Prostate gland (tissue), 2 donors: ENCODE measurements around the gene HERC3. TPM values are rescaled to one million over a fixed set of nuclear protein-coding genes. Genes with fewer than 3 reads are reported as not detected.

Source experiments
- DNase-seq: peaks from one replicate; pipeline ENCODE4 v3.0.0-alpha.2; 2019; ENCODE audit warnings: low spot score
- H3K27ac ChIP-seq, 2 donors: fragments of 200-600 bp; sonication (generic); 2 replicates each; pipeline ENCODE4 v1.5.1; 2017 to 2019
- H3K27me3 ChIP-seq: fragments of 200-600 bp; sonication (generic); replicated peaks from 2 replicates; pipeline ENCODE4 v1.5.1; 2019; ENCODE audit not compliant: insufficient read depth
- H3K36me3 ChIP-seq, 2 donors: fragments of 200-600 bp; sonication (generic); 1 replicate in 1 of 2; 2 replicates in 1 of 2; pipeline versions ENCODE4 v1.5.1 to v1.8.1; 2017 to 2019
- H3K4me1 ChIP-seq: fragments of 200-600 bp; sonication (generic); replicated peaks from 2 replicates; pipeline ENCODE4 v1.5.1; 2019
- H3K4me3 ChIP-seq, 2 donors: fragments of 200-600 bp; sonication (generic); 2 replicates each; pipeline ENCODE4 v1.5.1; 2017 to 2019
- H3K9me3 ChIP-seq: fragments of 200-600 bp; sonication (generic); 2 replicates; pipeline ENCODE4 v1.5.1; 2017
- CTCF ChIP-seq, 4 experiments: fragments of 200-600 bp in 2 of 4; fragments of 450-650 bp in 2 of 4; sonication (generic) in 2 of 4; IDR thresholded peaks; 1 replicate in 3 of 4; 2 replicates in 1 of 4; pipeline ENCODE4 v1.5.1; 2016 to 2019; ENCODE audit warnings: antibody characterized with exemption in 4 of 4, mild to moderate bottlenecking in 2 of 4, moderate library complexity in 2 of 4
- POLR2A ChIP-seq: fragments of 450-650 bp; IDR thresholded peaks from one replicate; pipeline ENCODE4 v1.6.1; 2016; ENCODE audit warnings: antibody characterized with exemption, mild to moderate bottlenecking
- POLR2AphosphoS5 ChIP-seq: sonication (generic); formaldehyde crosslinking; IDR thresholded peaks from one replicate; pipeline ENCODE4 v1.6.1; 2017; ENCODE audit warnings: antibody characterized with exemption
- WGBS: methylation state at CpG from one replicate; pipeline ENCODE4 v1.1.5; 2018; 5-methylcytosine and 5-hydroxymethylcytosine counted together
- intact Hi-C: fragments of 100-400 bp; cut with DNase I; formaldehyde crosslinking; loops from one replicate; pipeline ENCODE4 v1.14.2; 2022
- total RNA-seq, 2 donors: library from RNA; depleted of rRNA; stranded (reverse); fragments of >200 nt; gene quantifications; one replicate each; pipeline ENCODE4 v1.1.0, GENCODE V29; 2016

HERC3 gene
- total RNA-seq, 2 donors from 2014 or later, result 36.5 to 42.2 TPM

- no peak for DNase-seq
- 97% methylated on average over 1 of the region's 1 CpG for WGBS
- Histone ChIP-seq H3K9me3 (no peaks in the 10 kb centered on the region), H3K4me1 (no peaks in the 10 kb centered on the region), H3K27me3 (no peaks in the 10 kb centered on the region), H3K36me3 (no peaks in the 10 kb centered on the region), H3K27ac (no peak overlapping the region), H3K4me3 (no peak overlapping the region)
- intact Hi-C loops, result no loop called here
- TF ChIP-seq POLR2AphosphoS5, result no peak
- TF ChIP-seq POLR2A, result no peak
- no peak for TF ChIP-seq CTCF (IDR thresholded peaks at IDR 0.05)
Observed at GRCh38 chr4:88713782-88714181, 121.5 kb downstream of the HERC3 start.

- H3K36me3 ChIP-seq, result no peaks in the 10 kb centered on the region
Observed at GRCh38 chr4:88718098-88718497, 125.8 kb downstream of the HERC3 start.

GRCh38 chr4:88719381-88719780 lies 127.1 kb downstream of the HERC3 start:
- no peak for DNase-seq
- Histone ChIP-seq H3K36me3 (no peaks in the 10 kb centered on the region), H3K9me3 (no peaks in the 10 kb centered on the region), H3K27ac (no peak overlapping the region), H3K27me3 (no peaks in the 10 kb centered on the region), H3K4me3 (no peak overlapping the region), H3K4me1 (no peaks in the 10 kb centered on the region)
- no peak for TF ChIP-seq CTCF (IDR thresholded peaks at IDR 0.05)
- no peak for TF ChIP-seq POLR2A
- TF ChIP-seq POLR2AphosphoS5, result no peak
- WGBS, result 85% methylated on average over 1 of the region's 1 CpG
- intact Hi-C loops, result no loop called here

More at GRCh38 chr4:88718098-88718497, 125.8 kb downstream of the HERC3 start:
- TF ChIP-seq POLR2A (no peak), POLR2AphosphoS5 (no peak), CTCF (IDR thresholded peaks at IDR 0.05) (no peak)
- no peak for DNase-seq
- 95% methylated on average over 5 of the region's 5 CpGs for WGBS
- intact Hi-C loops, result no loop called here
- H3K9me3 ChIP-seq, result no peaks in the 10 kb centered on the region
- H3K27ac ChIP-seq, result no peak overlapping the region
- no peaks in the 10 kb centered on the region for H3K27me3 ChIP-seq
- H3K4me3 ChIP-seq, result no peak overlapping the region
- H3K4me1 ChIP-seq, result no peaks in the 10 kb centered on the region

GRCh38 chr4:88720451-88721428 lies 128.5 kb downstream of the HERC3 start:
- Histone ChIP-seq H3K27me3 (no peaks in the 10 kb centered on the region), H3K36me3 (no peaks in the 10 kb centered on the region), H3K9me3 (no peaks in the 10 kb centered on the region), H3K4me1 (no peaks in the 10 kb centered on the region), H3K27ac (no peak overlapping the region), H3K4me3 (no peak overlapping the region)
- DNase-seq, result no peak
- intact Hi-C loops, result no loop called here
- TF ChIP-seq CTCF (IDR thresholded peaks at IDR 0.05), result no peak
- no peak for TF ChIP-seq POLR2A
- TF ChIP-seq POLR2AphosphoS5, result no peak
- WGBS, result 81% methylated on average over 10 of the region's 10 CpGs
